NCI-H1694 (cell line): ENCODE measurements around the gene SPSB3.

ENCODE experiments used
- DNase-seq: peaks from one replicate; lab custom pipeline; 2025; lab: John Stamatoyannopoulos, UW

The SPSB3 gene

GRCh38 chr16:1782408-1783264 lies at the start of gene SPSB3, which contains the start of gene NUBP2:
Gene SPSB3 (minus strand): TSS chr16:1782571. CDS start chr16:1781483, 1,088 bp downstream.
Gene NUBP2 (plus strand): TSS chr16:1782960. CDS start chr16:1783021, 61 bp downstream.
- DNase-seq, result peak; percentile 98

GRCh38 chr16:1831186-1832075 lies 49.1 kb upstream of the SPSB3 start:
- DNase-seq, result no peak

GRCh38 chr16:1830213-1830612 lies 47.8 kb upstream of the SPSB3 start:
- DNase-seq, result no peak

GRCh38 chr16:1828645-1829410 lies 46.5 kb upstream of the SPSB3 start:
- no peak for DNase-seq

GRCh38 chr16:1826691-1827573 lies 44.6 kb upstream of the SPSB3 start, which contains the start of the genes FAHD1 and HAGH:
Gene FAHD1 (plus strand): TSS chr16:1827206. CDS start chr16:1827239, 33 bp downstream.
Gene HAGH (minus strand): TSS chr16:1826825. CDS start chr16:1826787, 38 bp downstream.
- DNase-seq, result peak; percentile 64

GRCh38 chr16:1825864-1826690 lies 43.7 kb upstream of the SPSB3 start:
- peak; percentile 4 for DNase-seq

GRCh38 chr16:1825381-1825863 lies 43.1 kb upstream of the SPSB3 start:
- no peak for DNase-seq

- peak; percentile 30 for DNase-seq
Measured at GRCh38 chr16:1823821-1824220, 41.5 kb upstream of the SPSB3 start.

GRCh38 chr16:1822801-1823200 lies 40.4 kb upstream of the SPSB3 start:
- DNase-seq, result no peak

GRCh38 chr16:1821861-1822611 lies 39.7 kb upstream of the SPSB3 start:
- no peak for DNase-seq

- no peak for DNase-seq
Measured at GRCh38 chr16:1820946-1821290, 38.5 kb upstream of the SPSB3 start.

GRCh38 chr16:1820096-1820945 lies 38.0 kb upstream of the SPSB3 start:
- DNase-seq, result no peak

GRCh38 chr16:1819611-1820010 lies 37.2 kb upstream of the SPSB3 start:
- DNase-seq, result no peak

- no peak for DNase-seq
Measured at GRCh38 chr16:1818873-1819525, 36.6 kb upstream of the SPSB3 start.

GRCh38 chr16:1818204-1818872 lies 36.0 kb upstream of the SPSB3 start:
- DNase-seq, result no peak

GRCh38 chr16:1817716-1818115 lies 35.3 kb upstream of the SPSB3 start:
- no peak for DNase-seq

- DNase-seq, result no peak
Measured at GRCh38 chr16:1817276-1817589, 34.9 kb upstream of the SPSB3 start.
